Nephron (organoid): ENCODE data around the gene SF3A1.

Experiments
- H3K27ac Mint-ChIP-seq, 3 experiments: 2 replicates each; pipeline ENCODE4 v1.8.0; 2020; ENCODE audit warnings: mixed read lengths in 3 of 3, mild to moderate bottlenecking in 2 of 3, moderate library complexity in 1 of 3
- H3K27me3 Mint-ChIP-seq: 2 replicates; pipeline ENCODE4 v1.8.0; 2021; ENCODE audit warnings: low read depth, mild to moderate bottlenecking, moderate library complexity, mixed read lengths
- H3K36me3 Mint-ChIP-seq: 2 replicates; pipeline ENCODE4 v1.8.0; 2020; ENCODE audit warnings: low read depth, mixed read lengths
- H3K4me1 Mint-ChIP-seq: 2 replicates; pipeline ENCODE4 v1.8.0; 2020; ENCODE audit warnings: mixed read lengths
- H3K4me3 Mint-ChIP-seq, 3 experiments: 2 replicates each; pipeline ENCODE4 v1.8.0; 2020; ENCODE audit warnings: mild to moderate bottlenecking in 3 of 3, mixed read lengths in 3 of 3, moderate library complexity in 2 of 3
- H3K9me3 Mint-ChIP-seq: 2 replicates; pipeline ENCODE4 v1.8.0; 2020; ENCODE audit warnings: mixed read lengths
- TF ChIP-seq, protein P1 (sequence below), 3 experiments: fragments of 200-600 bp; sonication (generic); IDR thresholded peaks; one replicate each; pipeline ENCODE4 v1.5.0; 2021; ENCODE audit warnings: antibody characterized with exemption in 3 of 3; ENCODE audit not compliant: unreplicated experiment in 3 of 3

Gene SF3A1

DNA sequence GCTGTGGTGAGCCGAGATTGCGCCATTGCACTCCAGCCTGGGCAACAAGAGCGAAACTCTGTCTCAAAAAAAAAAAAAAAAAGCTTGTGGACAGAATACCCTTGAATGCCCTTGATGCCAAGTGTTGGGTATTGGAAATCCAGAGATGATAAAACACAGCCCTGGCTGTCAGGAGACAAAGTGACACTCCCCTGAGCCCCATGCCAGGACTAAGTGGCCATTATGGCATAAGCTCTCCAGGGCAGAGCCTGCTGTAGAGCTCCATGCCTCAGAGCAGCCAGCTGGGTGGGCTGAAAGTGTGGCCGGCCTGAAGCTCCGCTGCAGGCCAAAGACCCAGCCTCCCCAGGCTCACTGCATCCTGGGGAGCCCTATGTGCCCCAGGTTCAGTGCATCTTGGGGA, 25.6 kb upstream of the SF3A1 start:
- H3K27me3 Mint-ChIP-seq, result peaks cover 3% of the 10 kb centered on the region
- H3K4me3 Mint-ChIP-seq, result no peak overlapping the region
- H3K9me3 Mint-ChIP-seq, result no peaks in the 10 kb centered on the region
- TF ChIP-seq, protein P1, sequence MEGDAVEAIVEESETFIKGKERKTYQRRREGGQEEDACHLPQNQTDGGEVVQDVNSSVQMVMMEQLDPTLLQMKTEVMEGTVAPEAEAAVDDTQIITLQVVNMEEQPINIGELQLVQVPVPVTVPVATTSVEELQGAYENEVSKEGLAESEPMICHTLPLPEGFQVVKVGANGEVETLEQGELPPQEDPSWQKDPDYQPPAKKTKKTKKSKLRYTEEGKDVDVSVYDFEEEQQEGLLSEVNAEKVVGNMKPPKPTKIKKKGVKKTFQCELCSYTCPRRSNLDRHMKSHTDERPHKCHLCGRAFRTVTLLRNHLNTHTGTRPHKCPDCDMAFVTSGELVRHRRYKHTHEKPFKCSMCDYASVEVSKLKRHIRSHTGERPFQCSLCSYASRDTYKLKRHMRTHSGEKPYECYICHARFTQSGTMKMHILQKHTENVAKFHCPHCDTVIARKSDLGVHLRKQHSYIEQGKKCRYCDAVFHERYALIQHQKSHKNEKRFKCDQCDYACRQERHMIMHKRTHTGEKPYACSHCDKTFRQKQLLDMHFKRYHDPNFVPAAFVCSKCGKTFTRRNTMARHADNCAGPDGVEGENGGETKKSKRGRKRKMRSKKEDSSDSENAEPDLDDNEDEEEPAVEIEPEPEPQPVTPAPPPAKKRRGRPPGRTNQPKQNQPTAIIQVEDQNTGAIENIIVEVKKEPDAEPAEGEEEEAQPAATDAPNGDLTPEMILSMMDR (IDR thresholded peaks at IDR 0.05; ENCODE audit: unreplicated experiment in 3 of 3), result no peak
- peaks cover 22% of the 10 kb centered on the region for H3K36me3 Mint-ChIP-seq
- H3K27ac Mint-ChIP-seq, result no peak overlapping the region
- peaks cover 5% of the 10 kb centered on the region for H3K4me1 Mint-ChIP-seq

DNA sequence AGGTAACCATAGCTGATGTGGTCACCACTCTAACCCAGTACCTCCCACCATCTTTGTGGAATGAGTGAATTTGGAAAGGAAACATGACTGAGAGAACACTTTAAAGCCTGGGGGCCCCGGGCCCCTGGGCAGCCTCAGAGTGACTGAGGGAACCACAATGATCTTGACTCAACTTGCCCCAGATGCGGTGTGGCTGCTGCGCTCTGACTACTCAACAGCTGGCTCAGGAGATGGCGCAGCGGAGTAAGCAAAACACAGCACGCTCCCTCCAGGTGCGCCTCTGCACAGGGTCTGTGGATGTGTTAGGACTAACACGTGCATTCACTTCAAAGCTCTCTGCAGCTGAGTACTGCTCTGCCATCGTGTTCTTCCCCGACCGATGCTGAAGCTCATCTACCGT, 24.6 kb upstream of the SF3A1 start:
- TF ChIP-seq, protein P1 (IDR thresholded peaks at IDR 0.05; ENCODE audit: unreplicated experiment in 3 of 3), result no peak
- Mint-ChIP-seq H3K9me3 (no peaks in the 10 kb centered on the region), H3K27ac (no peak overlapping the region), H3K36me3 (peaks cover 22% of the 10 kb centered on the region), H3K4me1 (peaks cover 2% of the 10 kb centered on the region), H3K4me3 (no peak overlapping the region), H3K27me3 (peaks cover 3% of the 10 kb centered on the region)

DNA sequence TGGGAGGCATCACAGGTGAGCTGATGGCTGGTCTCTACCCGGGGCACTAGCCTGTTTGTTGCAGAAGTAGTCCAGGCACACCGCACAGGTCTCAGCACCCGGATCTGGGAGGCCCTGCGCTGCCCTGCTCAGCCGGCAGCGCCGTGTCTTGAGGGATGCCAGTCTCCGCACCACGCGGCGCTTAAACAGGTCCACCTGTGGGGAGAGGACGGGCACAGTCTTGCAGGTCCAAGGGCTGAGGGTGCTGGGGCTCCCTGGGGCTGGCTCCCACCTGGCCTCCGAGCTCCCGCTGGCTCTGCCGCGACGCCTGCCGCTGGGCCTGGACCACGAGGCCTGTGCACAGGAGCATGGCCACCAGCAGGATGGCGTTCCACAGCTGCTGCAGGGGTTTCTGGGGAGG, 23.3 kb upstream of the SF3A1 start:
- Mint-ChIP-seq H3K27me3 (peaks cover 3% of the 10 kb centered on the region), H3K4me3 (no peak overlapping the region), H3K9me3 (no peaks in the 10 kb centered on the region), H3K4me1 (no peaks in the 10 kb centered on the region), H3K36me3 (peaks cover 26% of the 10 kb centered on the region), H3K27ac (no peak overlapping the region)
- TF ChIP-seq, protein P1 (IDR thresholded peaks at IDR 0.05; ENCODE audit: unreplicated experiment in 3 of 3), result no peak

DNA sequence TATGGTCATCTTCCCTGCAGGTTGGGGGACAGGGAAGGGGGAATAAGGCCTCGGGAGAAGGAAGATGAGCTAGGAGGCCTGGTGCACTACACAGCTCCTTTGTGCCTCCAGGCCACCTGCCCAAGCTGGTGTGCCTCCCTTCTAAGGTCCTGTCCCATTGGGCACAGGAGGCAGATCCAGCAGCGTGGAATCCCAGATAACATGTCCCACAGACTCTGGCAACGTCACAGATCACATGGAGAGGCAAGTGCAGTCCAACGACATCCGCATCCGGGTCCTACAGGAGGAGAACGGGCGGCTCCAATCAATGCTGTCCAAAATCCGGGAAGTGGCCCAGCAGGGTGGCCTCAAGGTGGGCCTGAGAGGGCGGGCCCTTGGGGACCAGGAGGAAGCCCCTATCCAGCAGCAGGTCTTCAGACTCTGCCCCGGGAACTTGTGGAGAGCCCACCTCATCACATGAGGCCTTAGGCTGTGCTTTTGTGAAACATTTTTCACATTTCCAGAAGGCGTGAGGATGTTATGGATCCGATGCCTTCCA, 18.7 kb upstream of the SF3A1 start:
- H3K27me3 Mint-ChIP-seq, result peaks cover under 1% of the 10 kb centered on the region
- H3K36me3 Mint-ChIP-seq, result peaks cover 13% of the 10 kb centered on the region
- no peaks in the 10 kb centered on the region for H3K9me3 Mint-ChIP-seq
- H3K4me3 Mint-ChIP-seq, result no peak overlapping the region
- peaks cover 6% of the 10 kb centered on the region for H3K4me1 Mint-ChIP-seq
- TF ChIP-seq, protein P1 (IDR thresholded peaks at IDR 0.05; ENCODE audit: unreplicated experiment in 3 of 3), result no peak
- H3K27ac Mint-ChIP-seq, result no peak overlapping the region

DNA sequence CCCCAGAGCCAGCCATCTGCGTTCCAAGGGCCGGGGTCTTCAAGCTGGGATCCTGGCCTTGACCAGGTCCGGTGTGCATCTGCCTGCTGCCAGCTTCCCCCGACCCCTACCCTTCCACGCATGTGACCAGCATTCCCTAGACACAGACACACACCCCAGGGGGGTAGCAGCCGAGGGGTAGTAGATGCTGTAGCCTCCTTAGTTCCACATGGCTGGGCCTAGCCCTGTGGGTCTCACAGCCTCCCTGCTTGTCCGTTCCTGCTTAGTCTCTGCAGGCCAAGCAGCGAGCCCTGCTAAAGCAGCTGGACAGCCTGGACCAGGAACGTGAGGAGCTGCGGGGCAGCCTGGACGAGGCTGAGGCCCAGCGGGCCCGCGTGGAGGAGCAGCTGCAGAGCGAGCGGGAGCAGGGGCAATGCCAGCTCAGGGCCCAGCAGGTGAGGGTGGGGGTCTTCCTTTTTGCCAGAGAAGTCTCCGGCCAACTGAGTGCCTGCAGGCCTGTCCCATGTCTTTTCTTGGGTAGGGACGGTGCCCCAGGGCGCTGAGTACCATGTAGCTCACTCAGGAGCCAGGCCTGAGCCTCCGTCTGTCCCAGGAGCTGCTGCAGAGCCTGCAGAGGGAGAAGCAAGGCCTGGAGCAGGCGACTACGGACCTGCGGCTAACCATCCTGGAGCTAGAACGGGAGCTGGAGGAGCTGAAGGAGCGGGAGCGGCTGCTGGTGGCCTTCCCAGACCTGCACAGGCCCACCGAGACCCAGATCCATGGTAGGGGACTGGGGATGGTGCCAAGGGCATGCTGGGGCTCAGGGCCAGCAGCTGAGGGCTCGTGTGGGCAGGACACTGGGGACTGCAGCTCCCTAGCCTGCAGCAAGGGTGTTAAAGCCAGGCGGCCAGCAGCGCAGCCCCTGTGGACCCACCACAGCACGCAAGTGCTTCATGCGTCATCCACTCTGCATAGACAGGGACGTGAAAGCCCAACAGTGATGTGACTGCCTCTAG, 16.9 kb upstream of the SF3A1 start:
- Mint-ChIP-seq H3K27ac (peak overlapping the region in 1 of 3 experiments; percentile 32), H3K27me3 (no peaks in the 10 kb centered on the region), H3K36me3 (peaks cover 8% of the 10 kb centered on the region), H3K9me3 (no peaks in the 10 kb centered on the region), H3K4me3 (no peak overlapping the region), H3K4me1 (peaks cover 14% of the 10 kb centered on the region)
- TF ChIP-seq, protein P1 (IDR thresholded peaks at IDR 0.05; ENCODE audit: unreplicated experiment in 3 of 3), result no peak
